Peyer's patch (tissue), 4 donors: ENCODE data around the gene OPCML.

Experiments used
- POLR2A ChIP-seq, 2 donors: fragments of 450-650 bp; IDR thresholded peaks; one replicate each; pipeline ENCODE4 v1.5.1; 2017; ENCODE audit warnings: antibody characterized with exemption in 2 of 2, mild to moderate bottlenecking in 2 of 2, moderate library complexity in 2 of 2
- TF ChIP-seq, protein P1 (sequence below), 6 experiments: fragments of 450-650 bp in 4 of 6; fragments of 200-600 bp in 2 of 6; sonication (generic) in 1 of 6; IDR thresholded peaks; one replicate each; pipeline ENCODE4 v1.5.1; 2017 to 2019; ENCODE audit warnings: antibody characterized with exemption in 6 of 6, mild to moderate bottlenecking in 3 of 6, moderate library complexity in 1 of 6

DNA sequence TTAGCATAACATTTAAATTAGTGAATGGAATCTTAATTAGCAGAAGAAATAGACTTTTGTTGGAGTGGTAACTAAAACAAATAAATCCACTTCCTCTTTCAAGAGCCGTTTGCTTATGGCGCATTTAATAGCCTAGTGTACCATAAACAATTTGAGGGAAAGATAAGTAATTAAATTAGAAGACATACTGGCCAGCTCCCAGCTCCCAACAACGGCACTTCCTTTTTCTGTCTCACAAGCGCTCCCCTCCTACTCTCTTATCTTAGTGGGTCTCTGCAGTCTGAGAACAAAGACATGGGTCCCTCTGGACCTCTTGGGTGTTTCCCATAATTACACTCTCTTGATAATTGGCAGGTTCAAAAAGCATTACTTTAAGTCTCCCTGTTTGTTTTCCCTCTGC, 146.0 kb downstream of the OPCML start:
- TF ChIP-seq, protein P1, sequence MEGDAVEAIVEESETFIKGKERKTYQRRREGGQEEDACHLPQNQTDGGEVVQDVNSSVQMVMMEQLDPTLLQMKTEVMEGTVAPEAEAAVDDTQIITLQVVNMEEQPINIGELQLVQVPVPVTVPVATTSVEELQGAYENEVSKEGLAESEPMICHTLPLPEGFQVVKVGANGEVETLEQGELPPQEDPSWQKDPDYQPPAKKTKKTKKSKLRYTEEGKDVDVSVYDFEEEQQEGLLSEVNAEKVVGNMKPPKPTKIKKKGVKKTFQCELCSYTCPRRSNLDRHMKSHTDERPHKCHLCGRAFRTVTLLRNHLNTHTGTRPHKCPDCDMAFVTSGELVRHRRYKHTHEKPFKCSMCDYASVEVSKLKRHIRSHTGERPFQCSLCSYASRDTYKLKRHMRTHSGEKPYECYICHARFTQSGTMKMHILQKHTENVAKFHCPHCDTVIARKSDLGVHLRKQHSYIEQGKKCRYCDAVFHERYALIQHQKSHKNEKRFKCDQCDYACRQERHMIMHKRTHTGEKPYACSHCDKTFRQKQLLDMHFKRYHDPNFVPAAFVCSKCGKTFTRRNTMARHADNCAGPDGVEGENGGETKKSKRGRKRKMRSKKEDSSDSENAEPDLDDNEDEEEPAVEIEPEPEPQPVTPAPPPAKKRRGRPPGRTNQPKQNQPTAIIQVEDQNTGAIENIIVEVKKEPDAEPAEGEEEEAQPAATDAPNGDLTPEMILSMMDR (IDR thresholded peaks at IDR 0.05) = no peak
- TF ChIP-seq POLR2A (IDR thresholded peaks at IDR 0.05) = no peak
